Nephron (organoid): ENCODE measurements around the gene STAB1.

Experiments used
- H3K27ac Mint-ChIP-seq, 3 experiments: 2 replicates each; pipeline ENCODE4 v1.8.0; 2020; ENCODE audit warnings: mixed read lengths in 3 of 3, mild to moderate bottlenecking in 2 of 3, moderate library complexity in 1 of 3
- H3K27me3 Mint-ChIP-seq: 2 replicates; pipeline ENCODE4 v1.8.0; 2021; ENCODE audit warnings: low read depth, mild to moderate bottlenecking, moderate library complexity, mixed read lengths
- H3K36me3 Mint-ChIP-seq: 2 replicates; pipeline ENCODE4 v1.8.0; 2020; ENCODE audit warnings: low read depth, mixed read lengths
- H3K4me1 Mint-ChIP-seq: 2 replicates; pipeline ENCODE4 v1.8.0; 2020; ENCODE audit warnings: mixed read lengths
- H3K4me3 Mint-ChIP-seq, 3 experiments: 2 replicates each; pipeline ENCODE4 v1.8.0; 2020; ENCODE audit warnings: mild to moderate bottlenecking in 3 of 3, mixed read lengths in 3 of 3, moderate library complexity in 2 of 3
- H3K9me3 Mint-ChIP-seq: 2 replicates; pipeline ENCODE4 v1.8.0; 2020; ENCODE audit warnings: mixed read lengths
- TF ChIP-seq, protein P1 (sequence below), 3 experiments: fragments of 200-600 bp; sonication (generic); IDR thresholded peaks; one replicate each; pipeline ENCODE4 v1.5.0; 2021; ENCODE audit warnings: antibody characterized with exemption in 3 of 3; ENCODE audit not compliant: unreplicated experiment in 3 of 3

The STAB1 gene

GRCh38 chr3:52546111-52546901 lies 51.2 kb downstream of the STAB1 start:
- TF ChIP-seq, protein P1, sequence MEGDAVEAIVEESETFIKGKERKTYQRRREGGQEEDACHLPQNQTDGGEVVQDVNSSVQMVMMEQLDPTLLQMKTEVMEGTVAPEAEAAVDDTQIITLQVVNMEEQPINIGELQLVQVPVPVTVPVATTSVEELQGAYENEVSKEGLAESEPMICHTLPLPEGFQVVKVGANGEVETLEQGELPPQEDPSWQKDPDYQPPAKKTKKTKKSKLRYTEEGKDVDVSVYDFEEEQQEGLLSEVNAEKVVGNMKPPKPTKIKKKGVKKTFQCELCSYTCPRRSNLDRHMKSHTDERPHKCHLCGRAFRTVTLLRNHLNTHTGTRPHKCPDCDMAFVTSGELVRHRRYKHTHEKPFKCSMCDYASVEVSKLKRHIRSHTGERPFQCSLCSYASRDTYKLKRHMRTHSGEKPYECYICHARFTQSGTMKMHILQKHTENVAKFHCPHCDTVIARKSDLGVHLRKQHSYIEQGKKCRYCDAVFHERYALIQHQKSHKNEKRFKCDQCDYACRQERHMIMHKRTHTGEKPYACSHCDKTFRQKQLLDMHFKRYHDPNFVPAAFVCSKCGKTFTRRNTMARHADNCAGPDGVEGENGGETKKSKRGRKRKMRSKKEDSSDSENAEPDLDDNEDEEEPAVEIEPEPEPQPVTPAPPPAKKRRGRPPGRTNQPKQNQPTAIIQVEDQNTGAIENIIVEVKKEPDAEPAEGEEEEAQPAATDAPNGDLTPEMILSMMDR (IDR thresholded peaks at IDR 0.05; ENCODE audit: unreplicated experiment in 3 of 3) = no peak
- Mint-ChIP-seq H3K27me3 (no peaks in the 10 kb centered on the region), H3K4me1 (peaks cover 6% of the 10 kb centered on the region), H3K36me3 (peaks cover 49% of the 10 kb centered on the region), H3K9me3 (no peaks in the 10 kb centered on the region), H3K4me3 (no peak overlapping the region), H3K27ac (no peak overlapping the region)

DNA sequence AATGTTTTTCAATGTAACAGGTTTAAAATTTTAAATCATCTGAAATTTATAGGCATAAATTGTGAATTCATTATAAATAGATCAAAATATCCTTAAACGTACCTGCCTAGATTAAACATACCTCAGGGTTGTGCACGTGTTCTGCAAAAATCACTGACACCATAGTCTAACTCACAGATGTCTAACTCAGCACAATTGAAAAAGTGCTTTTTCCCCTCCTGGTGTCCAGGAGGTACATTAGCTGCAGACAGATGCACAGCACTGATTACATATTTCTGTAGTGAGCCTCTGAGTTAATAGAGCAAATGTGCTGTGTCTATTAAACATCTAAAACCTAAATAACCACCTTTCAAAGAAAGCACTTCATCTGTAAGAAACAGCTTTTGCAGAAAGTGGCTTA lies 52.0 kb downstream of the STAB1 start:
- no peaks in the 10 kb centered on the region for H3K27me3 Mint-ChIP-seq
- peaks cover 6% of the 10 kb centered on the region for H3K4me1 Mint-ChIP-seq
- TF ChIP-seq, protein P1 (IDR thresholded peaks at IDR 0.05; ENCODE audit: unreplicated experiment in 3 of 3) = no peak
- no peak overlapping the region for H3K27ac Mint-ChIP-seq
- H3K36me3 Mint-ChIP-seq = peaks cover 55% of the 10 kb centered on the region
- H3K4me3 Mint-ChIP-seq = no peak overlapping the region
- H3K9me3 Mint-ChIP-seq = no peaks in the 10 kb centered on the region

DNA sequence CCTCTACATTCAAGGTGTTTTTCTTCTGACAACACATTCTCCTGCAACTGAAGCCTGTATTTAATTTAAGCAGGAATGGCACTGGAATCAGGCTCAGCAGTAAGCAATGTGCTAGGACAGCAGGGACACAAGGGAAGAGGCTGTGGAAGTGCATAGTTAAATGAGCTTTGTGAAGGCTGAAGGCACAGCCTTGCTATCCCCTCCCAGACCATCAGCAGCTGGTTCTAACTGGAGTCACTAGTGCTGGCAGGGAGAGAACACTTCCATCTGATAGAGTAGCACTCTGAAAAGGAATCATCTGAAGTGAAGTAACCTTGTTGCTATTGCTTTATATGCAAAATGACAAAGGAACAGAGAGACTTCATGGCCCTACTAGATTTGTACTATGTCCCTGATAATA lies 56.0 kb downstream of the STAB1 start:
- TF ChIP-seq, protein P1 (IDR thresholded peaks at IDR 0.05; ENCODE audit: unreplicated experiment in 3 of 3) = no peak

DNA sequence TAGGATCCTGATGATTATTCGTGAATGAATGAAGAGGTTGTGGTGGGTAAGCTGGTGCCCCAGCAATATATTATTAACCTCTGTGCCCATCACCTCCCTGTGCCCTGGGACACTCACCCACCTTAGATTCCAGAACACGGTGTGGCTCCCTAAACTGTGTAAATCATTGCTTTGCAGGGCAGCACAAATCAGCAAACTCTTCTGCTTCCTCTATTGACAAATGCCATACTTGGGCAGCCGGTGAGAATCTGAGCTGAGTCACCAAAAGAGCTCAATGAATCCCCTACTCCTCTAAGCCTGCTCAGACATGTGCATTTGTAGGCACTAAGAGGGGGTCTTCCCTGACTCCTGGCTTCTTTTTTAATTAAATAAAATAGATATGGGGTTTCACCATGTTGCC lies 57.0 kb downstream of the STAB1 start:
- Mint-ChIP-seq H3K36me3 (peaks cover 58% of the 10 kb centered on the region), H3K27ac (no peak overlapping the region), H3K4me1 (no peaks in the 10 kb centered on the region), H3K4me3 (no peak overlapping the region), H3K27me3 (no peaks in the 10 kb centered on the region), H3K9me3 (no peaks in the 10 kb centered on the region)
- TF ChIP-seq, protein P1 (IDR thresholded peaks at IDR 0.05; ENCODE audit: unreplicated experiment in 3 of 3) = no peak

More for the DNA sequence above, 56.0 kb downstream of the STAB1 start:
- Mint-ChIP-seq H3K36me3 (peaks cover 58% of the 10 kb centered on the region), H3K9me3 (no peaks in the 10 kb centered on the region), H3K27me3 (no peaks in the 10 kb centered on the region), H3K4me1 (no peaks in the 10 kb centered on the region), H3K4me3 (no peak overlapping the region), H3K27ac (no peak overlapping the region)

DNA sequence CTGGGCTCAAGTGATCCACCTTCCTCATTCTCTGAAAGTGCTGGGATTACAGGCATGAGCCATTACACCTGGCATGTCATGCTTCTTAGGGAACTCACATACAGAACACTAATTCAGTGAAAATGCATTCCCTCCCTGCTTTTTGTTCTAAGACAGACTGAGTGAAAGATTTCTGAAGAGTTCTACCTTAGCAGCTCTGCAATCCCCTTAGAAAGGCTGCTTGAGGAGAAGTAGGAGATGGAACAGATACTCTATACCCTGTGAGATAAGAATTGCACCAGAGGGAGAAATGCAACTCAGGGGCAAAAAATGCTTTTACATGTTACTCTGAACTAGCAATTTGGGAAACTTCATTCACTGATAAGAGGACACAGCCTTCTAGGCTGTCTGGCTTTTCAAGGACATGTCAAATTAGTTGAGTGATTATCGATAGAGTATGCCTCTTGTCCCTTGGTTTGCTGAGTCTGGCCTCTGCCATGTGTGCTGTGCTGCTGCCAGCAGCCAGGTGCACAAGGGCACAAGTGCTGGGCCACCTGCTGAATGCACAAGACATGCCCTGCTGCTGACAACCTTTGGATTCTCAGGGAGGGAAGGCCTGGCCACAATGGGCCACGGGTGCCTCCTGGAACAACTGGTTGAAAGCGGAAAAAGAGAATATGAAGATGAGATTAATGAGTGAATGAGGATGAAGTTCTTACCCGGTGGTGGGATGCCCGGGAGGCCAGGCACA lies 59.1 kb downstream of the STAB1 start:
- TF ChIP-seq, protein P1 (IDR thresholded peaks at IDR 0.05; ENCODE audit: unreplicated experiment in 3 of 3) = no peak
- Mint-ChIP-seq H3K4me3 (no peak overlapping the region), H3K27me3 (no peaks in the 10 kb centered on the region), H3K36me3 (peaks cover 62% of the 10 kb centered on the region), H3K27ac (no peak overlapping the region), H3K9me3 (no peaks in the 10 kb centered on the region), H3K4me1 (no peaks in the 10 kb centered on the region)
